Ovary (tissue), 3 donors: ENCODE results near the gene CASKIN2.

Experiments used
- CTCF ChIP-seq, 3 donors: fragments of 450-650 bp in 2 of 3; fragments of 200-600 bp in 1 of 3; IDR thresholded peaks; one replicate each; pipeline versions ENCODE4 v1.5.1 to v1.8.0; 2016 to 2022; ENCODE audit warnings: antibody characterized with exemption in 3 of 3, mild to moderate bottlenecking in 1 of 3
- EP300 ChIP-seq: sonication (generic); formaldehyde crosslinking; IDR thresholded peaks from one replicate; pipeline ENCODE4 v1.6.1; 2017; ENCODE audit warnings: antibody characterized with exemption
- donor health status: DM: no; HTN: no; CAD: no.

- TF ChIP-seq EP300 (no peak), CTCF (IDR thresholded peaks at IDR 0.05) (no peak)
Measured at GRCh38 chr17:75476271-75476671, 39.1 kb downstream of the CASKIN2 start.
